Measurements from ENCODE around the gene CLEC20A. TPM values are rescaled to one million over a fixed set of nuclear protein-coding genes. Genes with fewer than 3 reads are reported as not detected.

The CLEC20A gene
- polyA plus RNA-seq, 2 donors, result not detected

DNA sequence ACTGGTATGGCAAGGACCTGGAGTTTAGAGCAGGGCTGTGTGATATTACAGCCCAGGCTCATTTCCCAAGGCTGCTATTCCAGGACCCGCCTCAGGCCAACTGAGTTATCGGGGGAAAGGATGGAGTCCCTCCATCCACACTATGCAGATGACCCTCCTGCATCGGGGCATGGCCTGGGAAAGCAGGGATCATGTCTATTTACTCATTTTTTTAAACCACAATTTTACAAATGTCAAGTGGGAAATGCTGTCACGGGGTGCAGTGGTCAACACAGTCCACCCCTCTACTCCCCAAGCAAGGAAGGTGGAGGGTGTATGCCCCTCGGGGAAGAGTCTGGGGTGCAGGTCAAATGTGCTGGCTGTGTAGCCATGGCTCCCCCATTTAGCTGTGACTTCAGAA lies 6.1 kb upstream of the CLEC20A start:
- no peak overlapping the region for H3K4me3 ChIP-seq (ENCODE audit: low read depth in 1 of 2, low read length in 2 of 2)
- H3K27ac ChIP-seq (ENCODE audit: low read depth in 2 of 2, low read length in 1 of 2), result no peak overlapping the region
- no peaks in the 10 kb centered on the region for H3K9me3 ChIP-seq (ENCODE audit: control insufficient read depth in 2 of 2, insufficient read depth in 1 of 2, low read depth in 1 of 2, low read length in 1 of 2)
- no peaks in the 10 kb centered on the region for H3K27me3 ChIP-seq (ENCODE audit: control insufficient read depth in 1 of 2, insufficient read depth in 2 of 2, low read length in 2 of 2)
- WGBS, 2 donors, result 91 to 92% methylated on average over 5 of the region's 5 CpGs
- no peaks in the 10 kb centered on the region for H3K36me3 ChIP-seq (ENCODE audit: control insufficient read depth in 2 of 2, insufficient read depth in 2 of 2, low read length in 1 of 2)
- H3K4me1 ChIP-seq (ENCODE audit: control insufficient read depth in 2 of 2, insufficient read depth in 2 of 2, low read length in 1 of 2), result peaks cover 0 to 4% of the 10 kb centered on the region in 2 donors

DNA sequence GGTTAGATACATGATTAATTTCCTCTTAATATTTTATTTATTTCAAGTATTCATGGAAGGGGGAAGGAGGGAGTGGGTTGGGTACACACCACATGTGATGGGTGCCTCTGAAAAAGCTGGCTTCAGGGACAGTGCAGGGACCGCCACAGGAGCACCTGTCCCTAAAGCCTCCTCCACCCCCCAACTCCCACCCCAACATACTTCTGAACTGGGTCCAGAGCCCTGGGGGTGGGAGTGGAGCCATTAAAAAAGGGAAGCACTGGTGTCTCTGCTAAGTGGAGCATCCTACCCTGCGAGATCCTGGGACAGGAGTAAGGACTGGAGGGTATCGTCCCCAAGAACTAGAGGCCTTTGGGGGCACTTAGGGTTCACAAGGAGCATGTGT lies 5.6 kb upstream of the CLEC20A start:
- Histone ChIP-seq H3K4me3 (ENCODE audit: low read depth in 1 of 2, low read length in 2 of 2) (no peak overlapping the region), H3K27me3 (ENCODE audit: control insufficient read depth in 1 of 2, insufficient read depth in 2 of 2, low read length in 2 of 2) (no peaks in the 10 kb centered on the region), H3K4me1 (ENCODE audit: control insufficient read depth in 2 of 2, insufficient read depth in 2 of 2, low read length in 1 of 2) (peaks cover 0 to 4% of the 10 kb centered on the region in 2 donors), H3K36me3 (ENCODE audit: control insufficient read depth in 2 of 2, insufficient read depth in 2 of 2, low read length in 1 of 2) (no peaks in the 10 kb centered on the region), H3K27ac (ENCODE audit: low read depth in 2 of 2, low read length in 1 of 2) (no peak overlapping the region), H3K9me3 (ENCODE audit: control insufficient read depth in 2 of 2, insufficient read depth in 1 of 2, low read depth in 1 of 2, low read length in 1 of 2) (no peaks in the 10 kb centered on the region)
- 88 to 89% methylated on average over 3 of the region's 3 CpGs for WGBS, 2 donors

DNA sequence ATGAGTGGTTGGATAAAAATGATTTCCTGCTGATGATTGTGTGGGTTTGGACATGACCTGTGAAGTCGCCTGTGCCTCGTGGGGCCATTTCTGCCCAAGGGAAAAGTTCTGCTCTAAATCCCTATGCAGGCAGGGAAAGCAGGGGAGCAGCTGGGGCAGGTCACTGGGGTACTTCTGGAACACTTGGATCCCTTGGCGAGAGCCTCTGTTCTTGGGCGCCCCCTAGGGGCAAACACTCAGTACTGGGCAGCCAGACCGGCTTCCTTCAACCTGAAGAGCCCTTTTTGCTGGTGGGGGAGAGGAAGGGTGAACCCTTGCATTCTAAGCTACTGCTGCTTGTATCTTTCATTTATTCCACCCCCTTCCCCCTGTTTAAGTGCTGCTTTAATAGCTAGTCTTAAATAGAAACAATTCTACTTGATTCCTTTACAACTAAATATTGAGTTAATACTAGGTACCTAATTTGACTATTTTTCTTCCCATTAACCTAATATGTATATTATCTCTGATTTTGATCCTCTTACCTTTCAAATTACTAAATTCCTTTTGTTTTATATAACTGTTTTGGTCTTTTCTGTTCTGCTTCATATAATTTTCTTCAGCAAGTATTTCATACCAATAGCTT lies 5.1 kb upstream of the CLEC20A start:
- WGBS, 2 donors, result 27 to 31% methylated on average over 5 of the region's 5 CpGs

GRCh38 chr1:178500936-178501554 lies 4.3 kb upstream of the CLEC20A start:
- no peaks in the 10 kb centered on the region for H3K27me3 ChIP-seq (ENCODE audit: control insufficient read depth in 1 of 2, insufficient read depth in 2 of 2, low read length in 2 of 2)
- no peaks in the 10 kb centered on the region for H3K36me3 ChIP-seq (ENCODE audit: control insufficient read depth in 2 of 2, insufficient read depth in 2 of 2, low read length in 1 of 2)
- H3K9me3 ChIP-seq (ENCODE audit: control insufficient read depth in 2 of 2, insufficient read depth in 1 of 2, low read depth in 1 of 2, low read length in 1 of 2), result no peaks in the 10 kb centered on the region
- no peak overlapping the region for H3K4me3 ChIP-seq (ENCODE audit: low read depth in 1 of 2, low read length in 2 of 2)
- H3K27ac ChIP-seq (ENCODE audit: low read depth in 2 of 2, low read length in 1 of 2), result no peak overlapping the region
- H3K4me1 ChIP-seq (ENCODE audit: control insufficient read depth in 2 of 2, insufficient read depth in 2 of 2, low read length in 1 of 2), result peaks cover 0 to 4% of the 10 kb centered on the region in 2 donors
- 90 to 93% methylated on average over 10 of the region's 10 CpGs for WGBS, 2 donors

More for the DNA sequence above, 5.1 kb upstream of the CLEC20A start:
- H3K36me3 ChIP-seq (ENCODE audit: control insufficient read depth in 2 of 2, insufficient read depth in 2 of 2, low read length in 1 of 2), result no peaks in the 10 kb centered on the region
- peaks cover 0 to 4% of the 10 kb centered on the region in 2 donors for H3K4me1 ChIP-seq (ENCODE audit: control insufficient read depth in 2 of 2, insufficient read depth in 2 of 2, low read length in 1 of 2)
- no peak overlapping the region for H3K27ac ChIP-seq (ENCODE audit: low read depth in 2 of 2, low read length in 1 of 2)
- no peaks in the 10 kb centered on the region for H3K27me3 ChIP-seq (ENCODE audit: control insufficient read depth in 1 of 2, insufficient read depth in 2 of 2, low read length in 2 of 2)
- no peak overlapping the region for H3K4me3 ChIP-seq (ENCODE audit: low read depth in 1 of 2, low read length in 2 of 2)
- no peaks in the 10 kb centered on the region for H3K9me3 ChIP-seq (ENCODE audit: control insufficient read depth in 2 of 2, insufficient read depth in 1 of 2, low read depth in 1 of 2, low read length in 1 of 2)

GRCh38 chr1:178500091-178500770 lies 3.5 kb upstream of the CLEC20A start:
- Histone ChIP-seq H3K27me3 (ENCODE audit: control insufficient read depth in 1 of 2, insufficient read depth in 2 of 2, low read length in 2 of 2) (no peaks in the 10 kb centered on the region), H3K9me3 (ENCODE audit: control insufficient read depth in 2 of 2, insufficient read depth in 1 of 2, low read depth in 1 of 2, low read length in 1 of 2) (no peaks in the 10 kb centered on the region), H3K36me3 (ENCODE audit: control insufficient read depth in 2 of 2, insufficient read depth in 2 of 2, low read length in 1 of 2) (no peaks in the 10 kb centered on the region), H3K27ac (ENCODE audit: low read depth in 2 of 2, low read length in 1 of 2) (no peak overlapping the region), H3K4me1 (ENCODE audit: control insufficient read depth in 2 of 2, insufficient read depth in 2 of 2, low read length in 1 of 2) (peaks cover 0 to 4% of the 10 kb centered on the region in 2 donors), H3K4me3 (ENCODE audit: low read depth in 1 of 2, low read length in 2 of 2) (no peak overlapping the region)
- 87 to 89% methylated on average over 11 of the region's 11 CpGs for WGBS, 2 donors

GRCh38 chr1:178498896-178499675 lies 2.3 kb upstream of the CLEC20A start:
- H3K27me3 ChIP-seq (ENCODE audit: control insufficient read depth in 1 of 2, insufficient read depth in 2 of 2, low read length in 2 of 2), result no peaks in the 10 kb centered on the region
- 70% methylated on average over 16 of the region's 16 CpGs for WGBS, 2 donors
- H3K36me3 ChIP-seq (ENCODE audit: control insufficient read depth in 2 of 2, insufficient read depth in 2 of 2, low read length in 1 of 2), result no peaks in the 10 kb centered on the region
- H3K4me1 ChIP-seq (ENCODE audit: control insufficient read depth in 2 of 2, insufficient read depth in 2 of 2, low read length in 1 of 2), result peaks cover 0 to 4% of the 10 kb centered on the region in 2 donors
- H3K9me3 ChIP-seq (ENCODE audit: control insufficient read depth in 2 of 2, insufficient read depth in 1 of 2, low read depth in 1 of 2, low read length in 1 of 2), result no peaks in the 10 kb centered on the region
- H3K27ac ChIP-seq (ENCODE audit: low read depth in 2 of 2, low read length in 1 of 2), result no peak overlapping the region
- H3K4me3 ChIP-seq (ENCODE audit: low read depth in 1 of 2, low read length in 2 of 2), result no peak overlapping the region

GRCh38 chr1:178497903-178498478 lies 1.2 kb upstream of the CLEC20A start:
- H3K27me3 ChIP-seq (ENCODE audit: control insufficient read depth in 1 of 2, insufficient read depth in 2 of 2, low read length in 2 of 2), result no peaks in the 10 kb centered on the region
- no peak overlapping the region for H3K27ac ChIP-seq (ENCODE audit: low read depth in 2 of 2, low read length in 1 of 2)
- H3K9me3 ChIP-seq (ENCODE audit: control insufficient read depth in 2 of 2, insufficient read depth in 1 of 2, low read depth in 1 of 2, low read length in 1 of 2), result no peaks in the 10 kb centered on the region
- 85 to 87% methylated on average over 7 of the region's 7 CpGs for WGBS, 2 donors
- no peak overlapping the region for H3K4me3 ChIP-seq (ENCODE audit: low read depth in 1 of 2, low read length in 2 of 2)
- no peaks in the 10 kb centered on the region for H3K36me3 ChIP-seq (ENCODE audit: control insufficient read depth in 2 of 2, insufficient read depth in 2 of 2, low read length in 1 of 2)
- H3K4me1 ChIP-seq (ENCODE audit: control insufficient read depth in 2 of 2, insufficient read depth in 2 of 2, low read length in 1 of 2), result peaks cover 0 to 4% of the 10 kb centered on the region in 2 donors

DNA sequence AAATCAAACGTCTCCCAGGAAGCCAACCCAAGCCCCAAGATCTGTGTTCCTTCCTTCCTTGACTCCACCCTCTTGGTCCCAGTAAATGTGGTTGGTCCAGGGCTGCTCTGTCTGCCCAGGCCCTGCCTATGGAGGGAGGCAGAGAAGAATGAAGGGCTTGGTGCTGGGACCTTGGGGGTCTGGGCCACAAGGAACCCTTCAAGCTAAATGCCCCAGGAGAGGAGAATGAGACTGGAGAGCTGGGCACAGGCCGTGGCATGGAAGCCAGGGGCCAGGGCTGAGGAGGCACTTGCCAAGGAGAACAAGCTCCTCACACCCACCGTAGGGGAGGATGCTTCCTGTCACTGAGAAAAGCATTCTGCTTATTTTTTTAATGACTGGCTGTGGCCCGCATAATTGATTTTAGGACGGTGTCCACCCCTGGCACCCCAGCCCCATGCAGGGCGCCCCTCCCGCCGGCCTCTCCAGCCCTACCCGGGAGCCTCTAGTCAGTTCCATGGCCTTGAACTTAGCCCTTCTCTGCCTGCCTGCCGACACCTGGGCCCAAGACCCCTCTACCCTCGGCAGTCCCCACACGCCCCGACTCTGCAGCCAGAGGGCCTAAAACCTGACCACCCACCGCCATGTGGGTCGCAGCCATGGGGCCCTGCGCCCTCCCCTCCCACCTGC lies 889 bp downstream of the CLEC20A start:
- Histone ChIP-seq H3K27ac (ENCODE audit: low read depth in 2 of 2, low read length in 1 of 2) (no peak overlapping the region), H3K4me1 (ENCODE audit: control insufficient read depth in 2 of 2, insufficient read depth in 2 of 2, low read length in 1 of 2) (peaks cover 0 to 4% of the 10 kb centered on the region in 2 donors), H3K4me3 (ENCODE audit: low read depth in 1 of 2, low read length in 2 of 2) (no peak overlapping the region), H3K9me3 (ENCODE audit: control insufficient read depth in 2 of 2, insufficient read depth in 1 of 2, low read depth in 1 of 2, low read length in 1 of 2) (peaks cover 0 to 2% of the 10 kb centered on the region in 2 donors), H3K27me3 (ENCODE audit: control insufficient read depth in 1 of 2, insufficient read depth in 2 of 2, low read length in 2 of 2) (no peaks in the 10 kb centered on the region), H3K36me3 (ENCODE audit: control insufficient read depth in 2 of 2, insufficient read depth in 2 of 2, low read length in 1 of 2) (no peaks in the 10 kb centered on the region)
- 90 to 93% methylated on average over 16 of the region's 16 CpGs for WGBS, 2 donors

DNA sequence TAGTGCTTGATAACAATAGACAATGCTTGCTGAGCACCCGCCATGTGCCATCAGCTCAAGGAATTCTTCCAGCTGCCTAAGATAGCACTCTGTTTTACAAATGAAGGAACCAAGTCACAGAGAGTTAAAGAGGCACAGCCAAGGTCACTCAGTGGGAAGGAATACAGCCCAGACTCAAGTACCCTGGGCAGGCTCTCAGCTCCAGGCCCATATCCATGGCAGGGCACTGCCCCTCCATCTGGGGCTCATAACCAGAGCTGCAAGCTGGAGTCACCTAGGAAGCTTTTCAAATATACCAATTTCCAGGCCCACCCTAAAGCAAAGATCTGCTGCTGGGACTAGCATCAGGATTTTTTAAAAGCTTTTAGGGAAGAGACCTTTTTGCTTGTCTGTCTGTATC lies 1.6 kb downstream of the CLEC20A start:
- peaks cover 0 to 4% of the 10 kb centered on the region in 2 donors for H3K4me1 ChIP-seq (ENCODE audit: control insufficient read depth in 2 of 2, insufficient read depth in 2 of 2, low read length in 1 of 2)
- no peaks in the 10 kb centered on the region for H3K36me3 ChIP-seq (ENCODE audit: control insufficient read depth in 2 of 2, insufficient read depth in 2 of 2, low read length in 1 of 2)
- 89 to 97% methylated on average over 1 of the region's 1 CpG for WGBS, 2 donors
- no peak overlapping the region for H3K4me3 ChIP-seq (ENCODE audit: low read depth in 1 of 2, low read length in 2 of 2)
- H3K9me3 ChIP-seq (ENCODE audit: control insufficient read depth in 2 of 2, insufficient read depth in 1 of 2, low read depth in 1 of 2, low read length in 1 of 2), result peaks cover 0 to 2% of the 10 kb centered on the region in 2 donors
- H3K27ac ChIP-seq (ENCODE audit: low read depth in 2 of 2, low read length in 1 of 2), result no peak overlapping the region
- no peaks in the 10 kb centered on the region for H3K27me3 ChIP-seq (ENCODE audit: control insufficient read depth in 1 of 2, insufficient read depth in 2 of 2, low read length in 2 of 2)

Measured in esophagus (tissue), 2 donors.